GM18498 (cell line): ENCODE measurements around the gene TSNAXIP1.

Experiments used
- ATAC-seq: cut with Tn5 transposase; IDR thresholded peaks from one replicate; pipeline ENCODE4 v1.9.1; 2021; ENCODE audit warnings: mild to moderate bottlenecking, moderate library complexity; ENCODE audit not compliant: unreplicated experiment

Gene TSNAXIP1

GRCh38 chr16:67782567-67783352 lies 23.9 kb upstream of the TSNAXIP1 start:
- no peak for ATAC-seq

- ATAC-seq: no peak
Observed at GRCh38 chr16:67783353-67783725, 23.4 kb upstream of the TSNAXIP1 start.

GRCh38 chr16:67786491-67786890 lies 20.2 kb upstream of the TSNAXIP1 start:
- ATAC-seq: no peak

GRCh38 chr16:67790071-67790470 lies 16.6 kb upstream of the TSNAXIP1 start:
- ATAC-seq: no peak

GRCh38 chr16:67796099-67796718 lies 10.5 kb upstream of the TSNAXIP1 start:
- no peak for ATAC-seq

GRCh38 chr16:67800338-67800926 lies 6.3 kb upstream of the TSNAXIP1 start:
- ATAC-seq: no peak

GRCh38 chr16:67801241-67801640 lies 5.4 kb upstream of the TSNAXIP1 start:
- no peak for ATAC-seq

- no peak for ATAC-seq
Observed at GRCh38 chr16:67801883-67802282, 4.8 kb upstream of the TSNAXIP1 start.

GRCh38 chr16:67803894-67804293 lies 2.8 kb upstream of the TSNAXIP1 start:
- ATAC-seq: no peak

GRCh38 chr16:67804853-67805542 lies 1.7 kb upstream of the TSNAXIP1 start:
- no peak for ATAC-seq

- peak; percentile 1 for ATAC-seq
Observed at GRCh38 chr16:67805718-67806427, 816 bp upstream of the TSNAXIP1 start.

GRCh38 chr16:67807148-67807682 lies 526 bp downstream of the TSNAXIP1 start:
- no peak for ATAC-seq

GRCh38 chr16:67811899-67812298 lies 5.2 kb downstream of the TSNAXIP1 start:
- ATAC-seq: no peak

GRCh38 chr16:67814567-67814966 lies 7.9 kb downstream of the TSNAXIP1 start:
- ATAC-seq: no peak

- ATAC-seq: no peak
Observed at GRCh38 chr16:67820608-67821259, 14.0 kb downstream of the TSNAXIP1 start.

- no peak for ATAC-seq
Observed at GRCh38 chr16:67822511-67822910, 15.8 kb downstream of the TSNAXIP1 start.

GRCh38 chr16:67825119-67825518 lies 18.4 kb downstream of the TSNAXIP1 start:
- no peak for ATAC-seq

GRCh38 chr16:67825906-67826305 lies 19.2 kb downstream of the TSNAXIP1 start:
- ATAC-seq: no peak

- no peak for ATAC-seq
Observed at GRCh38 chr16:67828651-67829050, 22.0 kb downstream of the TSNAXIP1 start.

GRCh38 chr16:67833030-67833414 lies 26.3 kb downstream of the TSNAXIP1 start:
- no peak for ATAC-seq
